22Rv1 (cell line): Measurements from ENCODE around the gene ANTXR1.

ENCODE experiments used
- H3K27ac ChIP-seq: fragments of 450-650 bp; 2 replicates; pipeline ENCODE4 v1.5.1; 2017
- ZFX ChIP-seq: fragments of 450-650 bp; IDR thresholded peaks from 2 replicates; pipeline ENCODE4 v1.6.1; 2017; ENCODE audit warnings: antibody characterized with exemption, borderline replicate concordance
- TF ChIP-seq, protein P1 (sequence below): fragments of 450-650 bp; IDR thresholded peaks from 2 replicates; pipeline ENCODE4 v1.5.1; 2017; ENCODE audit warnings: mild to moderate bottlenecking

Gene ANTXR1

GRCh38 chr2:69047625-69048145, 34.7 kb downstream of the ANTXR1 start:
- TF ChIP-seq ZFX = no peak
- TF ChIP-seq, protein P1, sequence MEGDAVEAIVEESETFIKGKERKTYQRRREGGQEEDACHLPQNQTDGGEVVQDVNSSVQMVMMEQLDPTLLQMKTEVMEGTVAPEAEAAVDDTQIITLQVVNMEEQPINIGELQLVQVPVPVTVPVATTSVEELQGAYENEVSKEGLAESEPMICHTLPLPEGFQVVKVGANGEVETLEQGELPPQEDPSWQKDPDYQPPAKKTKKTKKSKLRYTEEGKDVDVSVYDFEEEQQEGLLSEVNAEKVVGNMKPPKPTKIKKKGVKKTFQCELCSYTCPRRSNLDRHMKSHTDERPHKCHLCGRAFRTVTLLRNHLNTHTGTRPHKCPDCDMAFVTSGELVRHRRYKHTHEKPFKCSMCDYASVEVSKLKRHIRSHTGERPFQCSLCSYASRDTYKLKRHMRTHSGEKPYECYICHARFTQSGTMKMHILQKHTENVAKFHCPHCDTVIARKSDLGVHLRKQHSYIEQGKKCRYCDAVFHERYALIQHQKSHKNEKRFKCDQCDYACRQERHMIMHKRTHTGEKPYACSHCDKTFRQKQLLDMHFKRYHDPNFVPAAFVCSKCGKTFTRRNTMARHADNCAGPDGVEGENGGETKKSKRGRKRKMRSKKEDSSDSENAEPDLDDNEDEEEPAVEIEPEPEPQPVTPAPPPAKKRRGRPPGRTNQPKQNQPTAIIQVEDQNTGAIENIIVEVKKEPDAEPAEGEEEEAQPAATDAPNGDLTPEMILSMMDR = no peak

DNA sequence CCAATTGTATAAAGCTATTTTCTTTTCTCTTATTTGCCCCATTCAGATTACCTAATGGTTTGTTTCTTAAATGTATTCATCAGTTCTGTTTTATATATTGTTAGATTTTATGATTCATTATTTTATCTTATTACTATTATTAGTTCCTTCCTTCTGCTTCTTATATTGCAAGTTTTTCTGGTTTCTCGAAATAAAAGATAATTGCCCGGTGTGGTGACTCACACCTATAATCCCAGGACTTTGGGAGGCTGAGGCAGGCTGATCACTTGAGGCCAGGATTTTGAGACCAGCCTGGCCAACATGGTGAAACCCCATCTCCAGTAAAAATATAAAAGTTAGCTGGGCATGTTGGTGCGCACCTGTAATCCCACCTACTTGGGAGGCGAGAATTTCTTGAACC, 37.8 kb downstream of the ANTXR1 start:
- TF ChIP-seq, protein P1 = no peak
- TF ChIP-seq ZFX = no peak
- H3K27ac ChIP-seq = no peak overlapping the region

More at GRCh38 chr2:69047625-69048145, 34.7 kb downstream of the ANTXR1 start:
- no peak overlapping the region for H3K27ac ChIP-seq

DNA sequence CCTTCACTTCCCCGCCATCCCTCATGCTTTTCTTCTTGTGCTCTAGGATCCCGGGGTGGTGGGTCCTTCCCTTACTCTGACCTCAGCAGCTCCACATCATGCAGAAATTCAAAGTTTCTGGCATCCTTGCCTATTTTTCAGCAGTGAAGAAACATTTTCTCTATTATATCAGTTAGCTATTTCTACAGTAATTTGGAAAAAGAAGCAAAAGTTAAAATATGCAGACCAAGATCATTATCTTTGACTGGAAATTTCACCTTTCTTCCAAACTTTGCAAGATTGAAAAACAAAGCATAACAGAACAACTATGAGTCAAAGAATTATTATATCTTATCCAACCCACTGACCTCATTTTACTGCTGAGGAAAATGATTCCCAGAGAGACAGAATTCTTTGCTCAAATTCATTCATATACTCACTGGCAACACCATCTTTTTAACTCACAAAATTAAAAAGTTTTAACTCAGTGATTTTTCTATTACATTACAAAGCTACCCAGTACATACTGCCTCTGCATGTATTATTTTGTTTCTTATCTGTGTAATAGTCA, 40.5 kb downstream of the ANTXR1 start:
- TF ChIP-seq, protein P1 = no peak
- no peak for TF ChIP-seq ZFX

DNA sequence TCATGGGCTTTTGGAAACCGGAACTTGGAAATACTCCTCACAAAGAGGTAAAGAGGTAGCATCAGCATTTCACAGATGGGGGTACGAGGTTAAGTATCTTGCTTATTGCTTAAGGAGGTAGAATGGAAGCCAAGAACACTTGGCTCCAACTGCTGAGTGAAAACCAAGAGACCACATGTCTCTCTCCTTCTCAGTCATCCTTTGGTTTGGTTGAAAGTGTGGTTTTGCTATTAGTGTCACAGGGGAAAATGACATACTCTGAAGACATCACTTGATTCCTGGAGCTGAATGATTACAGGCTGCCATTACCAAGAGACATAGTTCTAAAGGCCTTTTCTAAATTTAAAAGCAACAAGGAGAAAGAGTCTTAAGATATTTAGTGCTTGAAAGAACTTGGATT, 41.5 kb downstream of the ANTXR1 start:
- H3K27ac ChIP-seq = no peak overlapping the region
- TF ChIP-seq, protein P1 = no peak
- TF ChIP-seq ZFX = no peak

More for the DNA sequence above, 40.5 kb downstream of the ANTXR1 start:
- H3K27ac ChIP-seq = no peak overlapping the region

DNA sequence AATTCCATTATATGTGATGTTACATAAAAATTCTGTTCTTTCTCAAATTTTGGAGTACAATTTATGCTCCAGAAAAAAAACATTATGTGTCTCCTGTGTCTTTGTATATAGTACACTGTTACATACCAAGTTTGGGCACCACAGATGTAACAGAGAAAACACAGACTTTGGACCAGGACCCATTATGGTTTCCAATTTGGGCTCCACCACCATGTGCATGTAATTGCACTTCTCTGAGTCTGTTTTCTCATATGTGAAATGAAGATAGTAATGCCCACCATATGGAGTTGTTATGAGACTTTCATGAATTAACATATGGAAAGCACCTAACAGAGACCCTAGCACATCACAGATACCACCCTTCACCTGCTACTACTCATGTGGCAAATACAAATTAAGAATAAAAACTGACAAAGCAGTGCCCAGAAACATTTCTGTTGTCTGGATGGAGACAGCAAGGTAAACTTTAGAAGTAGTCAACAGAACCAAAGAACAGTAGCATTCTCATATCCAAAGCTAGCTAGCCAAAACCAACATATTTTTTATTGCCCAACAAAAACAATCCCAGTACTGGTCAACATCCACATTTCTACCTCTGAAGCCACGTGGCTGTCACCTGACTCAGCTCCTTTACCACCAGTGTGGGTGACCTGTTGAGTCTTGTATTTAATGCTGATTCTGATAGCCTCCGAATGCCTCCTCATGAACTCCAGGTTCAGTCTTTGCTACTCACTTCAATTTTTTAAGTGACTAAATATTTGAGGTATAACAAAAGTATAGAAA, 42.9 kb downstream of the ANTXR1 start:
- TF ChIP-seq, protein P1 = no peak
- TF ChIP-seq ZFX = no peak
- H3K27ac ChIP-seq = no peak overlapping the region

DNA sequence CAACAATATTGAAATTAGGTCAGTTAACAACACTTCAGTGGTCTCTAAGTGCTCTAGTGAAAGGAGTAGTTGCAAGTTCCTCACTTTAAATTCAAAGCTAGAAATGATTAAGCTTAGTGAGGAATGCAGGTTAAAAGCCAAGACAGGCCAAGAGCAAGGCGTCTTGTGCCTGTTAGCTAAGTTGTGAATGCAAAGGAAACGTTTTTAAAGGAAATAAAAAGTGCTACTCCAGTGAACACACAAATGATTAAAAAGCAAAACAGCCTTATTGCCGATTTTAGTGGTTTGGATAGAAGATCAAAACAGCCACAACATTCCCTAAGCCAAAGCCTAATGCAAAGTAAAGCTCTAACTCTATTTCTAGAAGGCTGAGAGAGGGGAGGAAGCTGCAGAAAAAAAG, 44.7 kb downstream of the ANTXR1 start:
- no peak overlapping the region for H3K27ac ChIP-seq
- TF ChIP-seq, protein P1 = no peak
- no peak for TF ChIP-seq ZFX

GRCh38 chr2:69059731-69060290, 46.8 kb downstream of the ANTXR1 start:
- TF ChIP-seq, protein P1 = no peak
- TF ChIP-seq ZFX = no peak
- no peak overlapping the region for H3K27ac ChIP-seq
